Raji (cell line): Measurements from ENCODE around the gene ORAI1.

Experiments used
- POLR2A ChIP-seq: IDR thresholded peaks from 2 replicates; pipeline ENCODE4 v1.6.1; 2011; ENCODE audit warnings: low read depth, low read length, control low read depth; ENCODE audit not compliant: insufficient read depth

Gene ORAI1

GRCh38 chr12:121668750-121669520, 42.6 kb downstream of the ORAI1 start:
- TF ChIP-seq POLR2A, result no peak

DNA sequence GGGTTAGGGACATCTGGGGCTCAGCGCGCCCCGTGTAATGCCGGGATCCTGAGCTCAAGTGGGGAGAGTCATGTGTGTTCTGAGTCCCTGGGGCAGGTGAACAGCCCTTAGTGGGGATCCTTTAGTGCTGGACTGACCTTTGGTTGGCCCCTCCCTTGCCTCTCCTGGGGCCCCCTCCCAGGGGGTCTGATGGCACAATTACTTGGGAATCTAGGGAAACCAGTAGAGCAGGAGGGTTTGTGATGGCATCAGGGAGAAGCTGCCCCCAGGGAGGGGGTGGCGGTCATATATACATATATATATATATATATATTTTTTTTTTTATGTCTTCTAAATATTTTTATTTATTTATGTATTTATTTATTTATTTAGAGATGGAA, 43.2 kb downstream of the ORAI1 start, which contains the start of gene MORN3:
Gene MORN3 (minus strand): TSS at position 134 of the 380 bp plus-strand sequence. CDS start 171 bp downstream, outside the sequence.
- TF ChIP-seq POLR2A, result no peak

DNA sequence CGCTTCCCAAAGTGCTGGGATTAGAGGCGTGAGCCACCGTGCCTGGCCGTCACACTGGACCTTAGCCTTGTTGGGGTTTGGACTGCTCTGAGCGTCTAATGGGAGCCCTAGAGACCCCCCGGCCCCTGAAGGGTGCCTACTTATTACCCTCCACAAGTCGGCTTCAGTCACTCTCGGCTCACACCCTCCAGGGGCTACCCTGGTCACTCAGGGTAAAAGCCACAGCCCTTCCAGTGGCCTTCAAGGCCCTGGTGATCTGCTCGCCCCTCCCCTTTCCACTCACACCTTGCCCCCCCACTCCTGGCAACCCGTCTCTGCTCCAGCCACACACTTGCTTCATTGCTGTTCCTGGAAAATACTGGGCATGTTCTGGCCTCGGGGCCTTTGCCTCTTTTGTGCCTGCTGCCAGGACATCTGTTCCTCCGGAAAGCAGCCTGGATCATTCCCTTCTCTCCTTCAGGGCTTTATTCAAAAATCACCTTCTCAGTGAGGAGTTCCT, 46.7 kb downstream of the ORAI1 start:
- TF ChIP-seq POLR2A, result no peak

DNA sequence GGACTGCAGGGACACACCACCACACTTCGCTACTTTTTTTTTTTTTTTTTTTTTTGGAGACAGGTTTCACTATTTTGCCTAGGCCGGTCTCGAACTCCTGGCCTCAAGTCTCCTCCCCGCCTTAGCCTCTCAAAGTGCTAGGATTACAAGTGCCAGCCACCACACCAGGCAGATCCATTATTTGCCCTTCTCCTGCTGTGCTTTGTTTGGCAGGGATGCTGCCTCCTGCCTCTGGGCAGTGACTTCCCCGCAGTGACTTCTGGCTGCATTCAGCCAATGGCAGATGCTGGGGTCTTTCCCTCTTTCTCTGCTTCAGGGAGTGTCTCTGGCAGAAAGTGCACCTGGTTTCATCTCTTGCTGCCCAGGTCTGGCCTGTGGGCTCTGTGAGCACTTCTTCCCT, 49.9 kb downstream of the ORAI1 start:
- no peak for TF ChIP-seq POLR2A

DNA sequence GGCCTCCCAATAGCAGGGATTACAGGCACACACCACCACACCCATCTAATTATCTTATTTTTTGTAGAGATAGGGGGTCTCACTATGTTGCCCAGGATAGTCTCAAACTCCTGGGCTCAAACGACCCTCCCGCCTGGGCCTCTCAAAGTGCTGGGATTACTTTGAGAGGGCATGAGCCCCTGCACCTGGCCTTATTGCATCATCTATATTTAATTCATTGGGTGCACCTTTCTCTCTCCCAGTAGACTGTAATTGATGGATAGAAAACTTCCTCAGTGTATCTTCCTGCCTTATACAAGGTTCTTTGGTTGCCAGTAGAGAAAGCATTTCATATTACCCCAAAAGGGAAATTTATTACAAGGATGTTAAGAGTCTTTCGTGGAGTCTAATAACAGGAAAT, 52.0 kb downstream of the ORAI1 start:
- TF ChIP-seq POLR2A, result no peak

GRCh38 chr12:121678716-121679300, 52.5 kb downstream of the ORAI1 start:
- TF ChIP-seq POLR2A, result no peak

DNA sequence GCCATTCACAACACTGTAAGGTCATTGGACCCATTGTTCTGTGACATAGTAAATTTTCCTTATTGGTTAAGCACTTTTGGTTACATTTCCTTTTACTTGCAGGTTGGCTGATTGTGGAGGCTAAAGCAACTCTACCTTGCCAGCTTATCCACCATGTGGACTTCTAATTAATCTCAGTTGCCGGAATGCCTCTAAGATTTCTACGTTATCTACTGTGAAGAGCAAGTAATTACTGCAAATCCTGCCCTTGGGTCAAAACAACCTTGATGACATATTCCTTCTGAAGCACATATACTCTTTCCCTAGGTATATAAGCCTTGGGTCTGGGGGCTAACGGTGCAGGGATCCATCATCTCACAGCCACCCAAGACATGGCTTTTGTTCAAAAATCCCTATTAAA, 62.6 kb downstream of the ORAI1 start:
- TF ChIP-seq POLR2A, result no peak

DNA sequence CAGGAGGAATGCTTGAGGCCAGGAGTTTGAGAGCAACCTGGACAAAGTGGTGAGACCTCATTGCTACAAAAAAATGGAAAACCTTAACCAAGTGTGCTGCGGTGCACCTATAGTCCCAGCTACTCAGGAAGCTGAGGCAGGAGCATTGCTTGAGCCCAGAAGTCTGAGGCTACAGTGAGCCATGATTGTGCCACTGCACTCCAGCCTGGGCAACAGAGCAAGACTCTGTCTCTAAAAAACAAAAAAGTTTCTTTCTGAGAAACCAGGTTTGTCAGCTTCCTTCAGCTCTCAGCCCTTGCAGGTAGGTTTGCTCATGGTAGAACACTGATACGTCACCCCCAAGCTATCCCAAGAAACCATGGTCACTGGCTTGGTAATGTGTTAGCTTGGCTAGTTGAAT, 63.1 kb downstream of the ORAI1 start:
- TF ChIP-seq POLR2A, result no peak
